Activated B cell treated with CpG ODN at 0.5 μM for 24 hours (primary cell): ENCODE measurements around the gene CORO2B. TPM values are rescaled to one million over a fixed set of nuclear protein-coding genes. Genes with fewer than 3 reads are reported as not detected.
A peak's percentile ranks its signal among the peaks of the same experiment; 100 is the strongest.

ENCODE experiments used
- ATAC-seq: fragments of 200-7000 bp; cut with Tn5 transposase; one replicate; pipeline ENCODE4 v1.10.0; 2021; ENCODE audit warnings: low read depth, mild to moderate bottlenecking, moderate library complexity
- CTCF ChIA-PET: fragments of 350-600 bp; sonication (Branson Sonifier 250); formaldehyde crosslinking; loops from one replicate; lab custom pipeline; 2021; ENCODE audit warnings: antibody characterized with exemption; lab: Charles Lee
- POLR2A ChIA-PET: fragments of 350-600 bp; sonication (Branson Sonifier 250); formaldehyde crosslinking; loops from one replicate; lab custom pipeline; 2021; ENCODE audit warnings: antibody characterized with exemption; lab: Charles Lee
- DNase-seq: peaks from one replicate; pipeline ENCODE4 v3.0.0; 2022
- H3K27ac Mint-ChIP-seq: one replicate; pipeline ENCODE4 v1.8.0; 2020; ENCODE audit warnings: mixed read lengths
- H3K27me3 Mint-ChIP-seq: one replicate; pipeline ENCODE4 v1.8.0; 2021; ENCODE audit warnings: mixed read lengths
- H3K36me3 Mint-ChIP-seq: one replicate; pipeline ENCODE4 v1.8.0; 2021; ENCODE audit warnings: low read depth, mixed read lengths
- H3K4me1 Mint-ChIP-seq: one replicate; pipeline ENCODE4 v1.8.0; 2021; ENCODE audit warnings: mixed read lengths
- H3K4me3 Mint-ChIP-seq: one replicate; pipeline ENCODE4 v1.8.0; 2020; ENCODE audit warnings: mild to moderate bottlenecking, mixed read lengths
- H3K9me3 Mint-ChIP-seq: one replicate; pipeline ENCODE4 v1.8.0; 2020; ENCODE audit warnings: mixed read lengths
- intact Hi-C: fragments of 100-400 bp; cut with micrococcal nuclease; formaldehyde crosslinking; loops from one replicate; pipeline ENCODE4 v1.15.1; 2024
- total RNA-seq: library from RNA; stranded (reverse); gene quantifications from 2 replicates; pipeline ENCODE4 v1.2.3, GENCODE V29; 2022
- TF ChIP-seq, protein P1 (sequence below): fragments of 200-600 bp; IDR thresholded peaks from one replicate; pipeline ENCODE4 v1.8.0; 2022; ENCODE audit warnings: antibody characterized with exemption, mild to moderate bottlenecking

The CORO2B gene
- total RNA-seq, 1 donor from 2014 or later = 1.0 TPM

DNA sequence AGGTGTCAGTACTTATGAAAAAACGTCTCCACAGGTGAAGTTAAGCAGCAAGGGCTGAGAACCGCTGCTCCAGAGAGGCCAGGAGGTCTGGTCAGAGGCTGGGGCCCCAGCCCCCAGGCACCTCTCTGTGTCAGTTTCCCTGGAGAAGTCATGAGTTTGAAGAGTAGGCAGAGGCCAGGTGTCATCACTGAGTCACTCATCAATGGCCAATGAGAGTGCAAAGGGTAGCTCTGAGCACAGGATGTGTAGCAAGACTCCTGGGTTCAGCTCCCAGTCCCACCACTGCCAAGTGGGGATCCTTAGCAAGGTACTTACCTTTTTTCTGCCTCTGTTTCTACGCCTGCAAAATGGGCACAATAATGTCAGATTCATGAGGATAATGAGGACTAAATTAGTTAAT, 47.9 kb downstream of the CORO2B start:
- Mint-ChIP-seq H3K9me3 (no peaks in the 10 kb centered on the region), H3K27ac (no peak overlapping the region), H3K36me3 (no peaks in the 10 kb centered on the region), H3K27me3 (peaks cover 2% of the 10 kb centered on the region), H3K4me1 (peaks cover 73% of the 10 kb centered on the region), H3K4me3 (no peak overlapping the region)
- ChIA-PET CTCF (no interaction called here), POLR2A (no interaction called here)
- intact Hi-C loops = no loop called here
- TF ChIP-seq, protein P1, sequence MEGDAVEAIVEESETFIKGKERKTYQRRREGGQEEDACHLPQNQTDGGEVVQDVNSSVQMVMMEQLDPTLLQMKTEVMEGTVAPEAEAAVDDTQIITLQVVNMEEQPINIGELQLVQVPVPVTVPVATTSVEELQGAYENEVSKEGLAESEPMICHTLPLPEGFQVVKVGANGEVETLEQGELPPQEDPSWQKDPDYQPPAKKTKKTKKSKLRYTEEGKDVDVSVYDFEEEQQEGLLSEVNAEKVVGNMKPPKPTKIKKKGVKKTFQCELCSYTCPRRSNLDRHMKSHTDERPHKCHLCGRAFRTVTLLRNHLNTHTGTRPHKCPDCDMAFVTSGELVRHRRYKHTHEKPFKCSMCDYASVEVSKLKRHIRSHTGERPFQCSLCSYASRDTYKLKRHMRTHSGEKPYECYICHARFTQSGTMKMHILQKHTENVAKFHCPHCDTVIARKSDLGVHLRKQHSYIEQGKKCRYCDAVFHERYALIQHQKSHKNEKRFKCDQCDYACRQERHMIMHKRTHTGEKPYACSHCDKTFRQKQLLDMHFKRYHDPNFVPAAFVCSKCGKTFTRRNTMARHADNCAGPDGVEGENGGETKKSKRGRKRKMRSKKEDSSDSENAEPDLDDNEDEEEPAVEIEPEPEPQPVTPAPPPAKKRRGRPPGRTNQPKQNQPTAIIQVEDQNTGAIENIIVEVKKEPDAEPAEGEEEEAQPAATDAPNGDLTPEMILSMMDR = no peak
- ATAC-seq (no peak), DNase-seq (no peak)

DNA sequence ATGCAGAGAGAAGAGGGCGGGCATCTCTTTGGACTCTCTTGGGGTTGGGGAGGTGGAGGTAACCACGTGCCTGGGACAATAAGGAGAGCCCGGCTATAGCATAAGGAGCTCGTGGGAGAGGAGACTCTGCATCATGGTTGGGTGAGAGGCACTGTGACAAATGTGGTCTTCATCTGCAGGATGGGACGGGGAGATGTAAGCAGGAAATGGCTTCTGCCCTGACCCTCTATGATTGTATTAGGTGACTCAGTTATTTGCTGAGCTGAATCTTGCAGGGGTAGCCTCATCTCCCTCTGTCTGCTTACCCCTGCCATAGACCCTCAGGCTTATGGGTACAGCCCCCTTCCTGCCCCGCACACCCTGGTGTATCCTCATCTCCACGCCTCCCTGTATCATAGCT, 48.7 kb downstream of the CORO2B start:
- CTCF ChIA-PET = interaction anchor here (1.3 kb wide), 1 partner anchor 47 kb away, joined by 3 read pairs; no protein-coding TSS in a partner anchor
- peaks cover 73% of the 10 kb centered on the region for H3K4me1 Mint-ChIP-seq
- no peak overlapping the region for H3K4me3 Mint-ChIP-seq

DNA sequence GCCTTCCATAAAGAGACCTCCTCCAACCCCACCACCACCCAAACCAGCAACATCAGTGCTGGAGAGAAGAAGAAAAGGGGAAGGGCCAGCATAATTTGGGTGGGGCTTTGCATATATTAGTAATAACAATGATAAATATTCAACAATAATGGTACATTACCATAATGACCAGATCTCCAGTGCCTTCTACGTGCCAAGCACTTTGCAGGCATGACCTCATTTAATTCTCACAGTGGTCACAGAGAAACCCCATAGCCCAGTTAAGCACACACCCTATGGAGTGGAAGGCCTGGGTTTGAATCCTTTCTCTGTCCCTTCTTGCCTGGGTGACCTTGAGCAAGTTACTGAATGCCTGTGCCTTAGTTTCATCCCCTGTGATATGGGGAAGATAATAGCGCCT, 49.2 kb downstream of the CORO2B start:
- ATAC-seq (no peak), DNase-seq (no peak)
- TF ChIP-seq, protein P1 = no peak
- intact Hi-C loops = no loop called here
- Mint-ChIP-seq H3K4me3 (no peak overlapping the region), H3K36me3 (no peaks in the 10 kb centered on the region), H3K4me1 (peaks cover 76% of the 10 kb centered on the region), H3K9me3 (no peaks in the 10 kb centered on the region), H3K27ac (no peak overlapping the region), H3K27me3 (peaks cover 2% of the 10 kb centered on the region)
- ChIA-PET CTCF (interaction anchor here (1.3 kb wide), 1 partner anchor 46 kb away, joined by 3 read pairs; no protein-coding TSS in a partner anchor), POLR2A (no interaction called here)

More for the DNA sequence above, 48.7 kb downstream of the CORO2B start:
- Mint-ChIP-seq H3K36me3 (no peaks in the 10 kb centered on the region), H3K27ac (no peak overlapping the region), H3K9me3 (no peaks in the 10 kb centered on the region), H3K27me3 (peaks cover 2% of the 10 kb centered on the region)
- ATAC-seq (no peak), DNase-seq (no peak)
- POLR2A ChIA-PET = no interaction called here
- TF ChIP-seq, protein P1 = no peak
- intact Hi-C loops = no loop called here

DNA sequence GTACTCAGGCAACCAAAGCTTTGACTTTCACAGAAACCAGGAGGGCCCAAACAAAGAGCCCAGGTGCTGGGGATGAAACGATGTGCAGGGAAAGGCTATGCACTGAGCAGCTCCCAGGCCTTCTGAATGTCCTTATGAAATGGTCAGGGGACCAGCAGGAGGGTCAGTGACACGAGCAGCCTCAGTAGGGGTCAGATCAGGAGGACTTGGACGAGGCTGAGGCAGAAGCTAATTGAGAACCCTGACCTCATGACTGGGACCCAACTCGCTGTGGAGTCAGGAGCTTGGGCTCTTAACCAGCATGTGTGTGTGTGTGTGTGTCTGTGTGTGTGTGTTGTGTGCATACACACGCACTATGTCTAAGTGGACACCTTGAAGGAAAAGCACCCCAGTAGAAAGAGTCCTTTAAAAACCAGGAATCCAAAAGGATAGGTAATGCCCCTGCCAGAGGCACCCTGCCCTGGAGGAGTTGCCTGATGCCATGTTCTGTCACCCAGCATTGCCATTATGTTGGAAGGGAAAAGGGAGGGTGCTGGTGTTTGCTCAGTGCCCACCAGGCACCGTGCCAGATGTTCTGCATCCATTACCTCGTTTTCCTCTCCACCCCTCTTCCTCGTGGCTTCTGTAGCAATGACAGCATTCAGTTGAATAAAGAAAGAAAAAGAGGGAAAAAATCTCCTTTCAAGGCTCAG, 50.9 kb downstream of the CORO2B start:
- Mint-ChIP-seq H3K9me3 (no peaks in the 10 kb centered on the region), H3K4me1 (peaks cover 90% of the 10 kb centered on the region), H3K4me3 (peak overlapping the region; percentile 49), H3K27ac (peak overlapping the region; percentile 77), H3K36me3 (no peaks in the 10 kb centered on the region), H3K27me3 (peaks cover 2% of the 10 kb centered on the region)
- ChIA-PET POLR2A (no interaction called here), CTCF (interaction anchor here (1.1 kb wide), 1 partner anchor 44 kb away, joined by 3 read pairs; no protein-coding TSS in a partner anchor)
- TF ChIP-seq, protein P1 = no peak
- no peak for ATAC-seq
- intact Hi-C loops = loop anchor here (2.0 to 5.0 kb wide), 2 partner anchors 43 to 51 kb away; partner anchors contain the start of gene CORO2B
- no peak for DNase-seq

DNA sequence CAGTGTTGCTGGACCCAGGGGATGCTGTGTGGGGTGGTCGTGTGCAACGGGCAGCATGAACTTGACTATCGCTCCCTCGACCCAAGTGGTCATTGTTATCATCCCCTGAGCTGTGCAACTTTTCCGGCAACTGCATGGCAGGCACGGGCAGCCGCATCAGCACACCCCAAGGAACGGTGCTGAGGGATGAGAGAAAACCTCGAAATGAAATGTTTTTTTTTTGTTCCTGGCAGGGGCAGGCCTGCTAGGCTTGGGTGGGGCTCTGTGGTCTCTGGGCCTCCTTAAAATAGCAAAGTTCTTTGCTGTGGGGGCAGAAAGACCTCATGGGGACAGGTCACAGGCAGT, 51.4 kb downstream of the CORO2B start:
- TF ChIP-seq, protein P1 = no peak
- ATAC-seq (no peak), DNase-seq (no peak)
- peaks cover 95% of the 10 kb centered on the region for H3K4me1 Mint-ChIP-seq
- H3K27me3 Mint-ChIP-seq = peaks cover 2% of the 10 kb centered on the region
- H3K9me3 Mint-ChIP-seq = no peaks in the 10 kb centered on the region
- H3K27ac Mint-ChIP-seq = peak overlapping the region; percentile 77
- CTCF ChIA-PET = interaction anchor here (1.1 to 1.5 kb wide), 2 partner anchors 10 to 44 kb away, joined by 3 read pairs; no protein-coding TSS in a partner anchor
- H3K36me3 Mint-ChIP-seq = no peaks in the 10 kb centered on the region
- POLR2A ChIA-PET = no interaction called here
- intact Hi-C loops = loop anchor here (2.0 to 5.0 kb wide), 2 partner anchors 42 to 51 kb away; partner anchors contain the start of gene CORO2B
- peak overlapping the region; percentile 49 for H3K4me3 Mint-ChIP-seq
